Gastrocnemius medialis (tissue), 4 donors: Measurements from ENCODE around the gene RBBP8NL.

ENCODE experiments used
- POLR2A ChIP-seq, 2 donors: fragments of 450-650 bp; IDR thresholded peaks; one replicate each; pipeline ENCODE4 v1.6.1; 2017; ENCODE audit warnings: antibody characterized with exemption in 2 of 2, mild to moderate bottlenecking in 2 of 2, moderate library complexity in 2 of 2
- TF ChIP-seq, protein P1 (sequence below), 5 experiments: fragments of 450-650 bp in 3 of 5; fragments of 200-600 bp in 2 of 5; sonication (generic) in 2 of 5; IDR thresholded peaks in 4 of 5; conservative IDR thresholded peaks in 1 of 5; 1 replicate in 4 of 5; 2 replicates in 1 of 5; pipeline ENCODE4 v1.5.1; 2016 to 2019; ENCODE audit warnings: antibody characterized with exemption in 5 of 5, mild to moderate bottlenecking in 3 of 5, moderate library complexity in 3 of 5

DNA sequence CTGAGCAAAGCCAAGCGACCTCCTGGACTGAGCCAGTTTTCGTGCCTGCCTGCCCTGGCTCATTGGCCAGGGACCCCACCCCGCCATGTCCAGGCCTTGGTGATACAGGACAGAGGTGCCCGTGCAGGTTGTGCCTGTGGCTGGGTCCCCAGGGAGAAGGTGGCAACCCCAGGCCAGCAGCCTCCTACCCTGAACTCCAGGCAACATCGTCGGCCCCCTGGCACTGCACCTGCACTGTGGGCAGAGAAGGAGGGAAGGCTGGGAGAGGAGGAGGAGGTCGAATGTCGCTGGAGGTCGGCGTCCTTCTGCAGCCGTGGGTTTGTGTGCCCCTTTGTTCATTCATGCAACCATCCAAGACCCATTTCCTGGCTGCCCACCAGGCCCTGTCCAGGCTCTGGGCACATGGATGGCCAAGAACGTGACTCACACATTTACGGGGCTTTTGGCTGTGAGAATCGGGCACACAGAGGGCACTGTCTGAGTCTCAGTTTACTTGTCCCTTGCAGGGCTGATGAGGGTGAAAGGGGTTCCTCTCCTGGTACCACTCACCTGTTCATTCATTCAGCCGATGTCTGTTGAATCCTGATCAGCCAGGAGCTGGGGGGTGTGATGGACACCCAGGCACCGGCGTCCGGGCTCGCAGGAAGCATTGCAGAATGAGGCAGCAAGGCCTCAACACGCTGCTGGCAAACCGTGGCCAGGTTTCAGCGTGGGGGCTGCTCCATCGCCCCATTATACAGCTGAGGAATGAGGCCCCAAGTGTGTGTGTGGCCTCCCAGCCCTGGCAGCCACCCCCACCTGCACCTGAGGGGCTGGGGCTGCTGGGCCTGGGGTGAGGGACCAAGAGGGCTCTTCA lies 2.3 kb upstream of the RBBP8NL start:
- TF ChIP-seq POLR2A (IDR thresholded peaks at IDR 0.05), result no peak
- TF ChIP-seq, protein P1, sequence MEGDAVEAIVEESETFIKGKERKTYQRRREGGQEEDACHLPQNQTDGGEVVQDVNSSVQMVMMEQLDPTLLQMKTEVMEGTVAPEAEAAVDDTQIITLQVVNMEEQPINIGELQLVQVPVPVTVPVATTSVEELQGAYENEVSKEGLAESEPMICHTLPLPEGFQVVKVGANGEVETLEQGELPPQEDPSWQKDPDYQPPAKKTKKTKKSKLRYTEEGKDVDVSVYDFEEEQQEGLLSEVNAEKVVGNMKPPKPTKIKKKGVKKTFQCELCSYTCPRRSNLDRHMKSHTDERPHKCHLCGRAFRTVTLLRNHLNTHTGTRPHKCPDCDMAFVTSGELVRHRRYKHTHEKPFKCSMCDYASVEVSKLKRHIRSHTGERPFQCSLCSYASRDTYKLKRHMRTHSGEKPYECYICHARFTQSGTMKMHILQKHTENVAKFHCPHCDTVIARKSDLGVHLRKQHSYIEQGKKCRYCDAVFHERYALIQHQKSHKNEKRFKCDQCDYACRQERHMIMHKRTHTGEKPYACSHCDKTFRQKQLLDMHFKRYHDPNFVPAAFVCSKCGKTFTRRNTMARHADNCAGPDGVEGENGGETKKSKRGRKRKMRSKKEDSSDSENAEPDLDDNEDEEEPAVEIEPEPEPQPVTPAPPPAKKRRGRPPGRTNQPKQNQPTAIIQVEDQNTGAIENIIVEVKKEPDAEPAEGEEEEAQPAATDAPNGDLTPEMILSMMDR (IDR thresholded peaks at IDR 0.05 in 4 of 5, conservative IDR thresholded peaks at IDR 0.05 in 1 of 5), result no peak
